Measurements from ENCODE around the gene ARHGDIA.

Gene ARHGDIA

GRCh38 chr17:81911277-81911961 is 40.3 kb upstream of the ARHGDIA start, which contains the start of gene PCYT2:
Gene PCYT2, minus strand, starts transcription at chr17:81911399. Its CDS starts 44 bp downstream, at chr17:81911355.
- H3K27ac ChIP-seq (ENCODE audit: low read length) = peak within 1 kb of the TSS; percentile 10; the same call in 1 of the 2 replicates
- peak within 1 kb of the TSS; percentile 97 for H3K4me2 ChIP-seq (ENCODE audit: low read depth, low read length)
- peak within 1 kb of the TSS; percentile 80 for H2AFZ ChIP-seq (ENCODE audit: low read length)

GRCh38 chr17:81910840-81911276 is 39.7 kb upstream of the ARHGDIA start:
- Histone ChIP-seq H4K20me1 (ENCODE audit: insufficient read depth, low read length) (no peaks in the 10 kb centered on the region), H3K4me3 (ENCODE audit: low read length) (peak overlapping the region; percentile 96), H3K79me2 (ENCODE audit: low read length) (peaks cover 33% of the 10 kb centered on the region), H2AFZ (ENCODE audit: low read length) (peak overlapping the region; percentile 80), H3K9me2 (replicated peaks; ENCODE audit: insufficient read depth, low read length) (no peaks in the 10 kb centered on the region), H3K4me2 (ENCODE audit: low read depth, low read length) (peak overlapping the region; percentile 97), H3K4me1 (ENCODE audit: low read length) (peaks cover 7% of the 10 kb centered on the region), H3F3A (ENCODE audit: insufficient read depth, low read length) (no peaks in the 10 kb centered on the region; the same call in 1 of the 2 replicates), H3K36me3 (replicated peaks; ENCODE audit: insufficient read depth, low read length) (peaks cover 11% of the 10 kb centered on the region; the same call in 1 of the 2 replicates), H3K9ac (ENCODE audit: low read length) (peak overlapping the region; percentile 71; the same call in 1 of the 2 replicates), H3K27me3 (replicated peaks; ENCODE audit: insufficient read depth, low read length) (no peaks in the 10 kb centered on the region), H3K9me3 (replicated peaks; ENCODE audit: insufficient read depth, low read length) (no peaks in the 10 kb centered on the region), H3K27ac (ENCODE audit: low read length) (peak overlapping the region; percentile 10; the same call in 1 of the 2 replicates)
- TF ChIP-seq CTCF (IDR thresholded peaks at IDR 0.05; ENCODE audit: low read length) (no peak), EZH2 (optimal IDR thresholded peaks at IDR 0.05; ENCODE audit: low read depth, low read length) (no peak), EZH2phosphoT487 (IDR thresholded peaks at IDR 0.05; ENCODE audit: low read length) (no peak)
- no peak for DNase-seq

More at GRCh38 chr17:81911277-81911961, 40.3 kb upstream of the ARHGDIA start, which contains the start of gene PCYT2:
- Histone ChIP-seq H3K9ac (ENCODE audit: low read length) (peak within 1 kb of the TSS; percentile 71; the same call in 1 of the 2 replicates), H3K27me3 (replicated peaks; ENCODE audit: insufficient read depth, low read length) (no peaks in the 10 kb centered on the region), H3K4me3 (ENCODE audit: low read length) (peak within 1 kb of the TSS; percentile 96), H3K4me1 (ENCODE audit: low read length) (peaks cover 7% of the 10 kb centered on the region), H3K9me3 (replicated peaks; ENCODE audit: insufficient read depth, low read length) (no peaks in the 10 kb centered on the region), H3K36me3 (replicated peaks; ENCODE audit: insufficient read depth, low read length) (peaks cover 11% of the 10 kb centered on the region; the same call in 1 of the 2 replicates), H3K9me2 (replicated peaks; ENCODE audit: insufficient read depth, low read length) (no peaks in the 10 kb centered on the region), H4K20me1 (ENCODE audit: insufficient read depth, low read length) (no peaks in the 10 kb centered on the region), H3K79me2 (ENCODE audit: low read length) (peaks cover 39% of the 10 kb centered on the region), H3F3A (ENCODE audit: insufficient read depth, low read length) (no peaks in the 10 kb centered on the region; the same call in 1 of the 2 replicates)
- peak; percentile 95 for DNase-seq
- TF ChIP-seq EZH2 (optimal IDR thresholded peaks at IDR 0.05; ENCODE audit: low read depth, low read length) = no peak
- no peak for TF ChIP-seq EZH2phosphoT487 (IDR thresholded peaks at IDR 0.05; ENCODE audit: low read length)
- peak; percentile 27; the same call in 1 of the 2 replicates for TF ChIP-seq CTCF (IDR thresholded peaks at IDR 0.05; ENCODE audit: low read length)

GRCh38 chr17:81909966-81910839 is 39.1 kb upstream of the ARHGDIA start:
- H3K4me1 ChIP-seq (ENCODE audit: low read length) = peaks cover 7% of the 10 kb centered on the region
- H3K79me2 ChIP-seq (ENCODE audit: low read length) = peaks cover 26% of the 10 kb centered on the region
- no peak for DNase-seq
- no peaks in the 10 kb centered on the region for H3K9me2 ChIP-seq (replicated peaks; ENCODE audit: insufficient read depth, low read length)
- H3K27me3 ChIP-seq (replicated peaks; ENCODE audit: insufficient read depth, low read length) = no peaks in the 10 kb centered on the region
- no peaks in the 10 kb centered on the region for H3K9me3 ChIP-seq (replicated peaks; ENCODE audit: insufficient read depth, low read length)
- H3K4me2 ChIP-seq (ENCODE audit: low read depth, low read length) = peak overlapping the region; percentile 97
- peak overlapping the region; percentile 10; the same call in 1 of the 2 replicates for H3K27ac ChIP-seq (ENCODE audit: low read length)
- peak overlapping the region; percentile 71; the same call in 1 of the 2 replicates for H3K9ac ChIP-seq (ENCODE audit: low read length)
- H3K4me3 ChIP-seq (ENCODE audit: low read length) = peak overlapping the region; percentile 96
- no peaks in the 10 kb centered on the region; the same call in 1 of the 2 replicates for H3F3A ChIP-seq (ENCODE audit: insufficient read depth, low read length)
- H4K20me1 ChIP-seq (ENCODE audit: insufficient read depth, low read length) = no peaks in the 10 kb centered on the region
- TF ChIP-seq CTCF (IDR thresholded peaks at IDR 0.05; ENCODE audit: low read length) (no peak), EZH2 (optimal IDR thresholded peaks at IDR 0.05; ENCODE audit: low read depth, low read length) (no peak), EZH2phosphoT487 (IDR thresholded peaks at IDR 0.05; ENCODE audit: low read length) (no peak)
- peaks cover 11% of the 10 kb centered on the region; the same call in 1 of the 2 replicates for H3K36me3 ChIP-seq (replicated peaks; ENCODE audit: insufficient read depth, low read length)
- H2AFZ ChIP-seq (ENCODE audit: low read length) = peak overlapping the region; percentile 80

Measured in MM.1S (cell line).